Activated T-helper 1 cell treated with anti-CD3 and anti-CD28 coated beads, Interleukin-12 subunit alpha, Interleukin-12 subunit beta, Interleukin-2, Interleukin-4 antibody, amounts not matched to agents 30 ng/mL and 10 ng/mL and 1 ng/mL, durations not matched to agents 14 hours and 24 hours and 36 hours (primary cell): ENCODE results near the gene DUSP16. TPM values are rescaled to one million over a fixed set of nuclear protein-coding genes. Genes with fewer than 3 reads are reported as not detected.

Source experiments
- DNase-seq: peaks from one replicate; pipeline ENCODE4 v3.0.0; 2021; ENCODE audit warnings: low spot score
- H3K27ac Mint-ChIP-seq: one replicate; pipeline ENCODE4 v1.8.0; 2021; ENCODE audit warnings: mild to moderate bottlenecking, mixed read lengths
- H3K27me3 Mint-ChIP-seq: one replicate; pipeline ENCODE4 v1.8.0; 2022; ENCODE audit warnings: mild to moderate bottlenecking, moderate library complexity, mixed read lengths; ENCODE audit not compliant: insufficient read depth
- H3K36me3 Mint-ChIP-seq: one replicate; pipeline ENCODE4 v1.8.0; 2021; ENCODE audit warnings: low read depth, mixed read lengths
- H3K4me1 Mint-ChIP-seq: one replicate; pipeline ENCODE4 v1.8.0; 2021; ENCODE audit warnings: low read depth, mixed read lengths
- H3K4me3 Mint-ChIP-seq: one replicate; pipeline ENCODE4 v1.8.0; 2021; ENCODE audit warnings: mild to moderate bottlenecking, moderate library complexity, mixed read lengths
- H3K9me3 Mint-ChIP-seq: one replicate; pipeline ENCODE4 v1.8.0; 2021; ENCODE audit warnings: mixed read lengths
- intact Hi-C: fragments of 100-400 bp; cut with micrococcal nuclease; formaldehyde crosslinking; loops from one replicate; pipeline ENCODE4 v1.15.1; 2024
- total RNA-seq: library from RNA; stranded (reverse); gene quantifications from 2 replicates; pipeline ENCODE4 v1.2.3, GENCODE V29; 2022

Gene DUSP16
- total RNA-seq, 1 donor from 2014 or later, result 52.0 TPM

- Mint-ChIP-seq H3K27ac (no peak overlapping the region), H3K4me3 (no peak overlapping the region), H3K9me3 (no peaks in the 10 kb centered on the region), H3K36me3 (peaks cover 33% of the 10 kb centered on the region), H3K4me1 (peaks cover 56% of the 10 kb centered on the region), H3K27me3 (no peaks in the 10 kb centered on the region)
- DNase-seq, result no peak
- intact Hi-C loops, result no loop called here
Observed at GRCh38 chr12:12555656-12556055, 7.0 kb downstream of the DUSP16 start.

DNA sequence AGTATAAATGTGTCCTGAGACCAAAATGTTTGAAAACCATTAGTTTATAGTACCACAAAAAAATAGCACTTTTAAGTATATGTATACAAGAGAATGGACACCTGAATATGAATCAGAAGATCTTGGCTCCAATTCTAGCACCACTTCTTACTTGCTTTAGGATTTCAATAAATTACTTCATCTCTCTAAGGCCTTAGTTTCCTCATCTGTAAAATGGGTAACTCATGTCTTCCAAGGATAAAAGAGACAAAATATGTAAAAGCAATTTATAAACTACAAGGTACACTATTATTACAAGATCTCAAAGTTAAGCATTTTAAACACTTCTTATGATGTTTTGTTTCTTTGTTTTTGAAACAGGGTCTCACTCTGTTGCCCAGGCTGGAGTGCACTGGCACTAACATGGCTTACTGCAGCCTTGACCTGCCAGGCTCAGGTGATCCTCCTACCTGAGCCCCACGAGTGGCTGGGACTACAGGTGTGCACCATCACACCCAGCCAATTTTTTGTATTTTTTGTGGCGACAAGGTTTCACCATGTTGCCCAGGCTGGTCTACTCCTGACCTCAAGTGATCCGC is 9.4 kb downstream of the DUSP16 start:
- Mint-ChIP-seq H3K27me3 (no peaks in the 10 kb centered on the region), H3K9me3 (no peaks in the 10 kb centered on the region), H3K27ac (no peak overlapping the region), H3K4me3 (no peak overlapping the region), H3K4me1 (peaks cover 37% of the 10 kb centered on the region), H3K36me3 (peaks cover 40% of the 10 kb centered on the region)
- no peak for DNase-seq
- intact Hi-C loops, result no loop called here

DNA sequence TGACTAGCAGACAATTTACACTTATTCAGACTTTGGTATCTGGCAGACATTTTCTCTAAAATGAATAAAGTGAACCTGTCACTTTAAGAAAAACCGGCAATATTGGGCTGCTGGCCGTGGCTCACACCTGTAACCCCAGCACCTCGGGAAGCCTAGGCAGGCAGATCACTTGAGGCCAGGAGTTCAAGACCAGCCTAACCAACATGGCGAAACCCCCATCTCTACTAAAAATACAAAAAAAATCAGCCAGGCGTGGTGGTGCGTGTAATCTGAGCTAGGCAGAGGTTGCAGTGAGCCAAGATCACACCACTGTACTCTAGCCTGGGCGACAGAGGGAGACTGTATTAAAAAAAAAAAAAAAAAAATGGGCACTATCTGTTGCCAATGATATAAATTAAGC is 11.5 kb downstream of the DUSP16 start:
- no peak for DNase-seq
- H3K27ac Mint-ChIP-seq, result no peak overlapping the region
- H3K4me1 Mint-ChIP-seq, result peaks cover 28% of the 10 kb centered on the region
- H3K27me3 Mint-ChIP-seq, result no peaks in the 10 kb centered on the region
- no peaks in the 10 kb centered on the region for H3K9me3 Mint-ChIP-seq
- no peak overlapping the region for H3K4me3 Mint-ChIP-seq
- intact Hi-C loops, result no loop called here
- peaks cover 32% of the 10 kb centered on the region for H3K36me3 Mint-ChIP-seq

- Mint-ChIP-seq H3K9me3 (no peaks in the 10 kb centered on the region), H3K27me3 (no peaks in the 10 kb centered on the region), H3K4me1 (peaks cover 23% of the 10 kb centered on the region), H3K4me3 (no peak overlapping the region), H3K27ac (no peak overlapping the region), H3K36me3 (peaks cover 34% of the 10 kb centered on the region)
- intact Hi-C loops, result no loop called here
- DNase-seq, result no peak
Observed at GRCh38 chr12:12550277-12550676, 12.4 kb downstream of the DUSP16 start.

- Mint-ChIP-seq H3K9me3 (no peaks in the 10 kb centered on the region), H3K36me3 (peaks cover 26% of the 10 kb centered on the region), H3K27me3 (no peaks in the 10 kb centered on the region), H3K4me1 (peaks cover 21% of the 10 kb centered on the region), H3K27ac (no peak overlapping the region), H3K4me3 (no peak overlapping the region)
- intact Hi-C loops, result loop anchor here (2.0 kb wide), 1 partner anchor 15 kb away; no protein-coding TSS in a partner anchor
- DNase-seq, result no peak
Observed at GRCh38 chr12:12549426-12549825, 13.2 kb downstream of the DUSP16 start.

DNA sequence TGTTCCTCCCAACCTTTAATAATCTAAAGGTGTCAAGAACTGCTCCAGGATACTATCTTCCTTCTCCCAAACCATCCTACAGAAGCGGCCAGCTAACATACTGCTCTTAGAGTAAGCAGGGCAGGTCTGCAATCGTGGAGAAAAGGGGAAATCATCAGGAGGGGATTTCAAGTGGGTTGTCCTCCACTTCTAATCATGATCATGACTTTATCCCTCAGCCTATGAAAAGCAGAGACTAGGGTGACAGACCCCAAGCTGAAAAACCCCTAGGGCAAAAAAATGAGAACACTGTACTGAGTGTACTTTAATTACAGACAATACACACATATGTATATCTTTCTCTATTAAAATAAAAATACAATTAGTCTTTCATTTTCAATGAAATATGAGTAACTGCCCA is 13.9 kb downstream of the DUSP16 start:
- Mint-ChIP-seq H3K27ac (no peak overlapping the region), H3K36me3 (peaks cover 25% of the 10 kb centered on the region), H3K4me3 (no peak overlapping the region), H3K27me3 (no peaks in the 10 kb centered on the region), H3K4me1 (peaks cover 27% of the 10 kb centered on the region), H3K9me3 (no peaks in the 10 kb centered on the region)
- no peak for DNase-seq
- intact Hi-C loops, result loop anchor here (2.0 kb wide), 1 partner anchor 14 kb away; no protein-coding TSS in a partner anchor

- H3K9me3 Mint-ChIP-seq, result no peaks in the 10 kb centered on the region
- intact Hi-C loops, result no loop called here
- no peak for DNase-seq
- H3K36me3 Mint-ChIP-seq, result peaks cover 28% of the 10 kb centered on the region
- H3K4me1 Mint-ChIP-seq, result peaks cover 31% of the 10 kb centered on the region
- H3K27me3 Mint-ChIP-seq, result no peaks in the 10 kb centered on the region
- no peak overlapping the region for H3K27ac Mint-ChIP-seq
- H3K4me3 Mint-ChIP-seq, result no peak overlapping the region
Observed at GRCh38 chr12:12546314-12546772, 16.3 kb downstream of the DUSP16 start.

GRCh38 chr12:12543959-12544358 is 18.7 kb downstream of the DUSP16 start:
- no peaks in the 10 kb centered on the region for H3K27me3 Mint-ChIP-seq
- no peak overlapping the region for H3K4me3 Mint-ChIP-seq
- intact Hi-C loops, result no loop called here
- peaks cover 31% of the 10 kb centered on the region for H3K4me1 Mint-ChIP-seq
- H3K9me3 Mint-ChIP-seq, result no peaks in the 10 kb centered on the region
- H3K36me3 Mint-ChIP-seq, result peaks cover 25% of the 10 kb centered on the region
- H3K27ac Mint-ChIP-seq, result no peak overlapping the region
- no peak for DNase-seq

DNA sequence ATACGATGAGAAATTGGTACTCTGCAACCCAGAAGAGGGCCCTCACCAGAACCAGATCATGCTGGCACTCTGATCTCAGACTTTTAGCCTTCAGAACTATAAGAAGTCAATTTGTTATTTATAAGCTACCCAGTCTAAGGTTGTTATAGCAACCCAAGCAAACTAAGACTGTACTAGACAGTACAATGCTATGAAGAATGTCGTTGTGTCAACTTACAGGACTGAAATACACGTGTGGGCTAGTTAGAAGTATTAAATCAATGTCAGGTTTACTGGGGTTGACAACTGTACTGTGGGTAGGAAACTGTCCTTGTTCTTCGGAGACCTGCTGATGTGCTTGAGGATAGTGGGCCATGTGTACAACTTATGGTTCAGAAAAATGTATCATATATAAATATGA is 19.7 kb downstream of the DUSP16 start:
- intact Hi-C loops, result no loop called here
- Mint-ChIP-seq H3K4me3 (no peak overlapping the region), H3K27ac (no peak overlapping the region), H3K4me1 (peaks cover 31% of the 10 kb centered on the region), H3K27me3 (no peaks in the 10 kb centered on the region), H3K9me3 (no peaks in the 10 kb centered on the region), H3K36me3 (peaks cover 27% of the 10 kb centered on the region)
- no peak for DNase-seq

GRCh38 chr12:12542286-12542685 is 20.4 kb downstream of the DUSP16 start:
- Mint-ChIP-seq H3K27ac (no peak overlapping the region), H3K9me3 (no peaks in the 10 kb centered on the region), H3K4me3 (no peak overlapping the region), H3K4me1 (peaks cover 27% of the 10 kb centered on the region), H3K27me3 (no peaks in the 10 kb centered on the region), H3K36me3 (peaks cover 32% of the 10 kb centered on the region)
- intact Hi-C loops, result no loop called here
- DNase-seq, result no peak

GRCh38 chr12:12541782-12542181 is 20.9 kb downstream of the DUSP16 start:
- Mint-ChIP-seq H3K4me1 (peaks cover 27% of the 10 kb centered on the region), H3K27ac (no peak overlapping the region), H3K36me3 (peaks cover 32% of the 10 kb centered on the region), H3K9me3 (no peaks in the 10 kb centered on the region), H3K4me3 (no peak overlapping the region), H3K27me3 (no peaks in the 10 kb centered on the region)
- DNase-seq, result no peak
- intact Hi-C loops, result no loop called here

- H3K36me3 Mint-ChIP-seq, result peaks cover 25% of the 10 kb centered on the region
- peak overlapping the region; percentile 64 for H3K27ac Mint-ChIP-seq
- no peak for DNase-seq
- no peaks in the 10 kb centered on the region for H3K27me3 Mint-ChIP-seq
- peaks cover 32% of the 10 kb centered on the region for H3K4me1 Mint-ChIP-seq
- H3K9me3 Mint-ChIP-seq, result no peaks in the 10 kb centered on the region
- intact Hi-C loops, result no loop called here
- no peak overlapping the region for H3K4me3 Mint-ChIP-seq
Observed at GRCh38 chr12:12540261-12541013, 22.2 kb downstream of the DUSP16 start.

DNA sequence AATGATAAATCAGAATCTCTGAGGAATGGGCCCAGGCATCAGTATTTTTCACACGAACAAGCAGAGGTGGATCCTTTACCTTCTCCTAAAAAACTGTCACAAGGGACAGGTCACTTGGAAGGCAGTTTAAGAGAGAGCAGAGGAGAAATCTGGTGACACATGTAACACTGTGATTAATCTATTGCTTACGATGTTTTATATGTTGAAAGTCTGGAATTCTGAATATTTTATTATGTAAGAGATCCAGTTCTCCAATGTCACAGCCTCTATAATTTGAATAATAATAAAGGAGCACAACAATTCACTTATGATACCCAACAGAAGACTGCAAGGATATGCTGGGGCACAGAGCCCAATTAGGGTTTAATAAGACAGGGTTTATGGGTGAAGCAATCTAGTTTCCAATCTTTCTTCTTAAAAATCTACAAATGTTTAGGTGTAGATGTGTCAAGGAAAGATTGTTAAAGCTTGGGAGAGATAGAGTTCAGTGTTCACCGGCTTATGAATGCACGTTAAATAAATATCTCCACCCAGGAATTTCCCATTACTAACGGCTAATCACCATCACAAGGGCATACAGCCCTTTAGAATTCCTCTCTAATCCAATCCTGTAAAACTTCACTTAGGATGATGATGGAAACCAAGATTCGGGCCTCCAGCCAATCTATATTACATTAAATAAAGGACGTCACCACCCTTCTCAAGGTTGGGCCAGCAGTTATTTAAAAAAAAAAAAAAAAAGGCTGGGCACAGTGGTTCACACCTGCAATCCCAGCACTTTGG is 23.4 kb downstream of the DUSP16 start:
- H3K27ac Mint-ChIP-seq, result no peak overlapping the region
- peaks cover 27% of the 10 kb centered on the region for H3K36me3 Mint-ChIP-seq
- no peaks in the 10 kb centered on the region for H3K27me3 Mint-ChIP-seq
- peaks cover 38% of the 10 kb centered on the region for H3K4me1 Mint-ChIP-seq
- intact Hi-C loops, result no loop called here
- DNase-seq, result no peak
- no peaks in the 10 kb centered on the region for H3K9me3 Mint-ChIP-seq
- no peak overlapping the region for H3K4me3 Mint-ChIP-seq
